CD14-positive monocyte (primary cell): Measurements from ENCODE around the gene FAM25A. TPM values are rescaled to one million over a fixed set of nuclear protein-coding genes. Genes with fewer than 3 reads are reported as not detected.

Experiments
- DNase-seq, 3 donors: peaks; one replicate each; pipeline ENCODE4 v3.0.0-alpha.2; 2011 to 2022
- H2AFZ ChIP-seq: 2 replicates; pipeline ENCODE4 v1.6.0; 2012; ENCODE audit warnings: mild to moderate bottlenecking, low read depth, low read length, inconsistent platforms; ENCODE audit not compliant: insufficient read depth, poor library complexity, severe bottlenecking
- H3K27ac ChIP-seq, 2 donors: 1 replicate in 1 of 2; 2 replicates in 1 of 2; pipeline ENCODE4 v1.5.1; 2012 to 2013; ENCODE audit warnings: low read length in 2 of 2, control low read depth in 1 of 2, inconsistent platforms in 1 of 2, low read depth in 1 of 2, mild to moderate bottlenecking in 1 of 2
- H3K27me3 ChIP-seq, 2 donors: one replicate each; pipeline versions ENCODE4 v1.6.0 to v1.6.1; 2011 to 2013; ENCODE audit warnings: low read length in 2 of 2; ENCODE audit not compliant: control insufficient read depth in 2 of 2, insufficient read depth in 2 of 2
- H3K36me3 ChIP-seq, 2 donors: replicated peaks in 1 of 2; 1 replicate in 1 of 2; 2 replicates in 1 of 2; pipeline versions ENCODE4 v1.5.1 to v1.6.1; 2012 to 2013; ENCODE audit warnings: low read length in 2 of 2, control low read depth in 1 of 2, inconsistent platforms in 1 of 2, mild to moderate bottlenecking in 1 of 2; ENCODE audit not compliant: insufficient read depth in 2 of 2, control insufficient read depth in 1 of 2
- H3K4me1 ChIP-seq, 2 donors: 1 replicate in 1 of 2; 2 replicates in 1 of 2; pipeline versions ENCODE4 v1.5.1 to v1.6.1; 2012 to 2013; ENCODE audit warnings: low read length in 2 of 2, control low read depth in 1 of 2, inconsistent platforms in 1 of 2, mild to moderate bottlenecking in 1 of 2, moderate library complexity in 1 of 2; ENCODE audit not compliant: insufficient read depth in 2 of 2, control insufficient read depth in 1 of 2
- H3K4me2 ChIP-seq: replicated peaks from 2 replicates; pipeline ENCODE3; 2012; ENCODE audit warnings: low read length, moderate library complexity, mild to moderate bottlenecking; ENCODE audit not compliant: poor library complexity, severe bottlenecking; ENCODE audit errors: extremely low read depth
- H3K4me3 ChIP-seq, 3 experiments: fragments of 200-600 bp in 1 of 3; sonication (generic) in 1 of 3; replicated peaks in 1 of 3; 1 replicate in 2 of 3; 2 replicates in 1 of 3; pipeline ENCODE4 v1.5.1; 2011 to 2013; ENCODE audit warnings: low read length in 3 of 3, mild to moderate bottlenecking in 3 of 3, control low read depth in 2 of 3, low read depth in 2 of 3, inconsistent platforms in 1 of 3, moderate library complexity in 1 of 3
- H3K79me2 ChIP-seq: 2 replicates; pipeline ENCODE4 v1.6.0; 2012; ENCODE audit warnings: mild to moderate bottlenecking, control low read depth, inconsistent platforms, low read length, moderate library complexity; ENCODE audit not compliant: insufficient read depth
- H3K9ac ChIP-seq: 2 replicates; pipeline ENCODE4 v1.6.0; 2017; ENCODE audit warnings: low read length, mild to moderate bottlenecking; ENCODE audit not compliant: insufficient read depth, poor library complexity, severe bottlenecking
- H3K9me3 ChIP-seq, 2 donors: replicated peaks in 1 of 2; 1 replicate in 1 of 2; 2 replicates in 1 of 2; pipeline versions ENCODE4 v1.5.1 to v1.6.1; 2012 to 2013; ENCODE audit warnings: low read length in 2 of 2, control low read depth in 1 of 2; ENCODE audit not compliant: control insufficient read depth in 1 of 2, insufficient read depth in 1 of 2
- H4K20me1 ChIP-seq: 2 replicates; pipeline ENCODE4 v1.6.0; 2012; ENCODE audit warnings: mild to moderate bottlenecking, low read length, control low read depth, moderate library complexity; ENCODE audit not compliant: insufficient read depth
- H3K27ac Mint-ChIP-seq, 7 donors: one replicate each; pipeline ENCODE4 v1.8.0; 2020; ENCODE audit warnings: mild to moderate bottlenecking in 7 of 7, mixed read lengths in 7 of 7, moderate library complexity in 6 of 7, inconsistent platforms in 2 of 7
- H3K27me3 Mint-ChIP-seq, 3 donors: one replicate each; pipeline ENCODE4 v1.8.0; 2021 to 2022; ENCODE audit warnings: low read depth in 3 of 3, mild to moderate bottlenecking in 3 of 3, mixed read lengths in 3 of 3, moderate library complexity in 3 of 3, inconsistent platforms in 1 of 3
- H3K36me3 Mint-ChIP-seq, 2 donors: one replicate each; pipeline ENCODE4 v1.8.0; 2020; ENCODE audit warnings: mixed read lengths in 2 of 2, inconsistent platforms in 1 of 2, mild to moderate bottlenecking in 1 of 2
- H3K4me1 Mint-ChIP-seq: one replicate; pipeline ENCODE4 v1.8.0; 2020; ENCODE audit warnings: mild to moderate bottlenecking, mixed read lengths
- H3K4me3 Mint-ChIP-seq, 2 donors: one replicate each; pipeline ENCODE4 v1.8.0; 2020; ENCODE audit warnings: mild to moderate bottlenecking in 2 of 2, mixed read lengths in 2 of 2, moderate library complexity in 1 of 2
- H3K9me3 Mint-ChIP-seq, 7 donors: one replicate each; pipeline ENCODE4 v1.8.0; 2020 to 2022; ENCODE audit warnings: mixed read lengths in 7 of 7, mild to moderate bottlenecking in 6 of 7, moderate library complexity in 6 of 7, inconsistent platforms in 2 of 7
- CTCF ChIP-seq: fragments of 200-600 bp; IDR thresholded peaks from one replicate; pipeline ENCODE4 v1.8.0; 2022; ENCODE audit warnings: antibody characterized with exemption, mild to moderate bottlenecking
- WGBS: methylation state at CpG from one replicate; pipeline ENCODE4 v1.1.5; 2013; ENCODE audit warnings: missing lambda C conversion rate; ENCODE audit not compliant: insufficient coverage; 5-methylcytosine and 5-hydroxymethylcytosine counted together
- intact Hi-C, 2 donors: fragments of 100-400 bp; cut with micrococcal nuclease; formaldehyde crosslinking; loops; one replicate each; pipeline versions ENCODE4 v1.15.0 to v1.15.1; 2023
- polyA plus RNA-seq, 3 donors: library from polyadenylated mRNA; depleted of rRNA in 1 of 3; unstranded in 2 of 3; stranded (reverse) in 1 of 3; fragments of 300-500 nt in 2 of 3; fragments of >200 nt in 1 of 3; fragmentation: Illumina TruSeq in 2 of 3; gene quantifications; 1 replicate in 2 of 3; 2 replicates in 1 of 3; pipeline ENCODE4 v1.2.3, GENCODE V29; 2012 to 2021

FAM25A gene
- polyA plus RNA-seq, 3 donors, result not detected

GRCh38 chr10:86971232-86971991 is 48.7 kb upstream of the FAM25A start:
- peaks cover 28% of the 10 kb centered on the region for H3K4me1 Mint-ChIP-seq
- peak overlapping the region; percentile 67 to 94 for H3K27ac ChIP-seq
- peak overlapping the region; percentile 73 for H3K4me2 ChIP-seq
- peaks cover 19 to 49% of the 10 kb centered on the region in 2 donors for H3K27me3 ChIP-seq
- peak overlapping the region; percentile 96 for H3K9ac ChIP-seq
- H3K27me3 Mint-ChIP-seq, result peaks cover 45 to 65% (median 59%) of the 10 kb centered on the region in 3 donors
- no peaks in the 10 kb centered on the region for H4K20me1 ChIP-seq
- H3K9me3 ChIP-seq, result no peaks in the 10 kb centered on the region
- no peaks in the 10 kb centered on the region for H3K36me3 ChIP-seq
- peak; percentile 88 to 95 (median 91) for DNase-seq
- H3K4me3 Mint-ChIP-seq, result peak overlapping the region; percentile 77 to 96
- no peaks in the 10 kb centered on the region for H3K79me2 ChIP-seq
- intact Hi-C loops, result loop anchor here (5.0 to 10.0 kb wide), 2 partner anchors 121 to 123 kb away; partner anchors contain the start of genes GLUD1 (in 2 of the 2) and SHLD2 (in 1 of the 2)
- no peak for TF ChIP-seq CTCF
- peak overlapping the region; percentile 73 to 94 (median 89) for H3K27ac Mint-ChIP-seq
- peaks cover 0 to 7% (median 2%) of the 10 kb centered on the region in 7 donors for H3K9me3 Mint-ChIP-seq
- H3K36me3 Mint-ChIP-seq, result peaks cover 0 to 4% of the 10 kb centered on the region in 2 donors
- peaks cover 32 to 42% of the 10 kb centered on the region in 2 donors for H3K4me1 ChIP-seq
- 1% methylated on average over 44 of the region's 66 CpGs for WGBS
- H3K4me3 ChIP-seq, result peak overlapping the region; percentile 29 to 77 (median 74)
- peak overlapping the region; percentile 82 for H2AFZ ChIP-seq

- Mint-ChIP-seq H3K4me3 (peak overlapping the region in 1 of 2 donors; percentile 93), H3K27me3 (peaks cover 42 to 54% (median 50%) of the 10 kb centered on the region in 3 donors), H3K27ac (peak overlapping the region in 3 of 7 donors; percentile 13 to 61 (median 29)), H3K36me3 (peaks cover 0 to 3% of the 10 kb centered on the region in 2 donors), H3K4me1 (peaks cover 25% of the 10 kb centered on the region), H3K9me3 (peaks cover 0 to 7% (median 2%) of the 10 kb centered on the region in 7 donors)
- intact Hi-C loops, result loop anchor here (5.0 to 10.0 kb wide), 2 partner anchors 120 to 122 kb away; partner anchors contain the start of genes GLUD1 (in 2 of the 2) and SHLD2 (in 1 of the 2)
- Histone ChIP-seq H3K79me2 (no peaks in the 10 kb centered on the region), H3K27ac (no peak overlapping the region), H4K20me1 (no peaks in the 10 kb centered on the region), H3K4me2 (no peak overlapping the region), H3K4me1 (peaks cover 29 to 37% of the 10 kb centered on the region in 2 donors), H3K9me3 (no peaks in the 10 kb centered on the region), H3K27me3 (peaks cover 16 to 41% of the 10 kb centered on the region in 2 donors), H3K36me3 (no peaks in the 10 kb centered on the region), H2AFZ (no peak overlapping the region), H3K4me3 (no peak overlapping the region), H3K9ac (no peak overlapping the region)
- 97% methylated on average over 9 of the region's 11 CpGs for WGBS
- no peak for DNase-seq
- TF ChIP-seq CTCF, result no peak
Observed at GRCh38 chr10:86972613-86973380, 47.3 kb upstream of the FAM25A start.
